ENCODE data around the gene TLCD3B.

TLCD3B gene

GRCh38 chr16:30000735-30001631, 30.1 kb downstream of the TLCD3B start:
- Histone ChIP-seq H3K79me2 (peaks cover 5% of the 10 kb centered on the region), H3K9me3 (ENCODE audit: control insufficient read depth, low read length) (no peaks in the 10 kb centered on the region), H3K4me1 (peaks cover 4% of the 10 kb centered on the region), H3K4me3 (ENCODE audit: low read depth, low read length) (no peak overlapping the region), H2AFZ (no peak overlapping the region), H3K36me3 (ENCODE audit: control insufficient read depth, insufficient read depth, low read length) (no peaks in the 10 kb centered on the region), H3K27ac (no peak overlapping the region), H3K27me3 (ENCODE audit: control insufficient read depth, insufficient read depth, low read length) (no peaks in the 10 kb centered on the region), H3K9ac (no peak overlapping the region), H3K4me2 (ENCODE audit: low read length) (no peak overlapping the region)
- TF ChIP-seq, protein P1, sequence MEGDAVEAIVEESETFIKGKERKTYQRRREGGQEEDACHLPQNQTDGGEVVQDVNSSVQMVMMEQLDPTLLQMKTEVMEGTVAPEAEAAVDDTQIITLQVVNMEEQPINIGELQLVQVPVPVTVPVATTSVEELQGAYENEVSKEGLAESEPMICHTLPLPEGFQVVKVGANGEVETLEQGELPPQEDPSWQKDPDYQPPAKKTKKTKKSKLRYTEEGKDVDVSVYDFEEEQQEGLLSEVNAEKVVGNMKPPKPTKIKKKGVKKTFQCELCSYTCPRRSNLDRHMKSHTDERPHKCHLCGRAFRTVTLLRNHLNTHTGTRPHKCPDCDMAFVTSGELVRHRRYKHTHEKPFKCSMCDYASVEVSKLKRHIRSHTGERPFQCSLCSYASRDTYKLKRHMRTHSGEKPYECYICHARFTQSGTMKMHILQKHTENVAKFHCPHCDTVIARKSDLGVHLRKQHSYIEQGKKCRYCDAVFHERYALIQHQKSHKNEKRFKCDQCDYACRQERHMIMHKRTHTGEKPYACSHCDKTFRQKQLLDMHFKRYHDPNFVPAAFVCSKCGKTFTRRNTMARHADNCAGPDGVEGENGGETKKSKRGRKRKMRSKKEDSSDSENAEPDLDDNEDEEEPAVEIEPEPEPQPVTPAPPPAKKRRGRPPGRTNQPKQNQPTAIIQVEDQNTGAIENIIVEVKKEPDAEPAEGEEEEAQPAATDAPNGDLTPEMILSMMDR (IDR thresholded peaks at IDR 0.05) = no peak

GRCh38 chr16:29999605-30000004, 31.5 kb downstream of the TLCD3B start:
- no peaks in the 10 kb centered on the region for H3K27me3 ChIP-seq (ENCODE audit: control insufficient read depth, insufficient read depth, low read length)
- no peak overlapping the region for H3K27ac ChIP-seq
- no peak overlapping the region for H3K4me3 ChIP-seq (ENCODE audit: low read depth, low read length)
- TF ChIP-seq, protein P1 (IDR thresholded peaks at IDR 0.05) = no peak
- no peaks in the 10 kb centered on the region for H3K36me3 ChIP-seq (ENCODE audit: control insufficient read depth, insufficient read depth, low read length)
- H3K9ac ChIP-seq = no peak overlapping the region
- H3K4me1 ChIP-seq = peaks cover 6% of the 10 kb centered on the region
- H3K9me3 ChIP-seq (ENCODE audit: control insufficient read depth, low read length) = no peaks in the 10 kb centered on the region
- H3K4me2 ChIP-seq (ENCODE audit: low read length) = no peak overlapping the region
- H3K79me2 ChIP-seq = peaks cover 5% of the 10 kb centered on the region
- no peak overlapping the region for H2AFZ ChIP-seq

DNA sequence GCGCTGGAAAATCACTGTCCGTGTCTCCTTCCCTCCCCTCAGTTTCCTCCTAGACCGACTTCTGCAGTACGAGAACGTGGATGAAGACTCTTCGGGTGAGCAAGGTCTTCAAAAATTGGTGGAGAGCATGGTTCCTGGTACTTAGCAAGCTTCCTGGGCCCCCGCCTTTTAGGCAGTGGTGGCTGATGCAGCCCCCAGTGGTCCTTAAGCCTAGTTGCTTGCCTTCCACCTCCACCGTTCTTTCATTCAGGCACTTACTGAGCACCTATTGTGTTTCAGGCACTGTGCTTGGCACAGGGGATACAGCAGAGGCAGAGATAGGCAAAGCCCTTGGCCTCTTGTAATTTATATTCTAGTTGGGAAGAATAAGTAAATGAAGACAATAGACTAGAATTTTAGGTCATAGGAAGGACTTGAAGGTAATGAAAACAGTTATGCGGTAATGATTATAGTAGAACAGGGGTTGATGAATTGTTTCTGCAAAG, 34.3 kb downstream of the TLCD3B start:
- Histone ChIP-seq H3K4me2 (ENCODE audit: low read length) (peak overlapping the region; percentile 71), H2AFZ (peak overlapping the region; percentile 99), H3K36me3 (ENCODE audit: control insufficient read depth, insufficient read depth, low read length) (no peaks in the 10 kb centered on the region), H3K9me3 (ENCODE audit: control insufficient read depth, low read length) (no peaks in the 10 kb centered on the region), H3K79me2 (peaks cover 5% of the 10 kb centered on the region), H3K4me1 (peaks cover 10% of the 10 kb centered on the region), H3K27me3 (ENCODE audit: control insufficient read depth, insufficient read depth, low read length) (no peaks in the 10 kb centered on the region), H3K9ac (peak overlapping the region; percentile 4), H3K27ac (no peak overlapping the region), H3K4me3 (ENCODE audit: low read depth, low read length) (peak overlapping the region; percentile 90)
- TF ChIP-seq, protein P1 (IDR thresholded peaks at IDR 0.05) = no peak

DNA sequence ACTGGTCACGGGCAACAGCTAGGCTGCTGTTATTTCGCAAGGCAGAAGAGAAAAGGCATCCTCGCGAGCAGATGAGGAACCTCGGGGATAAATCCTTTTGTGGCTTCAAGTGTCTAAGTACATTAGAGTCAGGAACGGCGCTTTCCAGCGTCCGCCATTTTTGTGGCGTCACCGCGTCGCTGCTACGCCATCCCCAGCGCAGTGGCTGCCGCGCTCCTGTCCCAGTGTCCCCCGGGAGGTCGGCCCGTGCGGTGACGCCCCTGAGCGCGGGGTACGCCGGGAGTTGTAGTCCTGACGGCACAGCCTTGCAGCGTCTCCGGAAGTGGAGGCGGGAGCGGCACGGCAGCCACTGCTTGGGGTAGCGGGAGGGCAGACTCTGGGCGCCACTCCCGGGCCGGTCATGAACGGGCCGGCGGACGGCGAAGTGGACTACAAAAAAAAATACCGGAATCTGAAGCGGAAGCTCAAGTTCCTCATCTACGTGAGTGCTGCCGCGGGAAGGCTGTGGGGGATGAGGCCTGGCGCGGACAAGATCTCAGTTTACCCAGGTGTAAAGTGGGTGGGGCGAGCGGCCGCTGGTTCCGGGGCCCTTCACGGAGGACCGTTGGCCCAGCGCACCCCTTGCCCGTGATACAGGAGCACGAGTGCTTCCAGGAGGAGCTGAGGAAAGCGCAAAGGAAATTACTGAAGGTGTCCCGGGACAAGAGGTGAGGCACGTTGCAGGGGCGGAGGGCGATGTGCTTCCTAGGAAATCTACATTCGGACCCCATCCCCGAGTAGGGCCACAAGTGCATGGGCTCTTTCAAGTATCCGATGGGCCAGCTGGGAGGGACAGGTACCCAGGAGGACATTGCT, 34.9 kb downstream of the TLCD3B start, which contains the start of gene INO80E:
TSS of gene INO80E (plus strand) at position 331 of the 855 bp plus-strand sequence. CDS start at position 401, 70 bp downstream.
- Histone ChIP-seq H3K4me1 (peaks cover 10% of the 10 kb centered on the region), H3K36me3 (ENCODE audit: control insufficient read depth, insufficient read depth, low read length) (no peaks in the 10 kb centered on the region), H3K27ac (peak within 1 kb of the TSS; percentile 98), H3K9me3 (ENCODE audit: control insufficient read depth, low read length) (no peaks in the 10 kb centered on the region), H3K4me3 (ENCODE audit: low read depth, low read length) (peak within 1 kb of the TSS; percentile 90), H2AFZ (peak within 1 kb of the TSS; percentile 99), H3K4me2 (ENCODE audit: low read length) (peak within 1 kb of the TSS; percentile 71), H3K27me3 (ENCODE audit: control insufficient read depth, insufficient read depth, low read length) (no peaks in the 10 kb centered on the region), H3K9ac (peak within 1 kb of the TSS; percentile 88), H3K79me2 (peaks cover 5% of the 10 kb centered on the region)
- TF ChIP-seq, protein P1 (IDR thresholded peaks at IDR 0.05) = peak; percentile 9

Measured in parathyroid adenoma (tissue), 2 donors.